GM12878 (cell line): ENCODE measurements around the gene NNAT. TPM values are rescaled to one million over a fixed set of nuclear protein-coding genes. Genes with fewer than 3 reads are reported as not detected.

Experiments used
- ATAC-seq: fragments of 200-7000 bp; cut with Tn5 transposase; 3 replicates; pipeline ENCODE4 v1.9.1; 2020; ENCODE audit warnings: mild to moderate bottlenecking, moderate library complexity
- BruUV-seq: library from RNA; stranded (reverse); fragments of 400-500 nt; replicated peaks from 2 replicates; lab custom pipeline; 2021; lab: Mats Ljungman, UMichigan
- CTCF ChIA-PET: fragments of 300-600 bp; sonication (Branson Sonifier 250); formaldehyde crosslinking; extraction: SDS; loops from one replicate; lab custom pipeline; 2021; ENCODE audit warnings: inconsistent platforms; lab: Yijun Ruan, JAX
- POLR2A ChIA-PET: fragments of 350-600 bp; formaldehyde crosslinking; extraction: SDS; loops from one replicate; lab custom pipeline; 2021; ENCODE audit warnings: inconsistent platforms; lab: Charles Lee
- RAD21 ChIA-PET: fragments of 300-600 bp; sonication (Branson Sonifier 250); formaldehyde crosslinking; loops from one replicate; lab custom pipeline; 2023; ENCODE audit warnings: antibody characterized with exemption; ENCODE audit not compliant: unreplicated experiment; lab: Charles Lee
- SMC1A ChIA-PET: fragments of 300-600 bp; sonication (Branson Sonifier 250); formaldehyde crosslinking; loops from one replicate; lab custom pipeline; 2023; ENCODE audit not compliant: unreplicated experiment, uncharacterized antibody; lab: Charles Lee
- DNase-seq: peaks from one replicate; pipeline ENCODE4 v3.0.0-alpha.2; 2011; ENCODE audit warnings: low read depth, low spot score
- FAIRE-seq: peaks from 3 replicates; lab custom pipeline; 2011; peaks lifted over from hg19 to GRCh38; lab: Jason Lieb, UNC
- H2AFZ ChIP-seq: 2 replicates; pipeline ENCODE4 v1.6.0; 2011; ENCODE audit warnings: low read depth, low read length, control low read depth; ENCODE audit not compliant: control insufficient read depth
- H3K27ac ChIP-seq: 2 replicates; pipeline ENCODE4 v1.5.1; 2011; ENCODE audit warnings: control low read depth; ENCODE audit not compliant: control insufficient read depth, insufficient read depth
- H3K27me3 ChIP-seq, 2 experiments: replicated peaks in 1 of 2; 2 replicates each; pipeline versions ENCODE4 v1.6.0 to v1.6.1; 2011; ENCODE audit warnings: low read length in 1 of 2; ENCODE audit not compliant: control insufficient read depth in 2 of 2, insufficient read depth in 2 of 2
- H3K36me3 ChIP-seq, 2 experiments: 2 replicates each; pipeline ENCODE4 v1.5.1; 2011; ENCODE audit warnings: low read length in 1 of 2; ENCODE audit not compliant: control insufficient read depth in 2 of 2, insufficient read depth in 2 of 2
- H3K4me1 ChIP-seq: 2 replicates; pipeline ENCODE4 v1.6.1; 2011; ENCODE audit warnings: mild to moderate bottlenecking, low read length, moderate library complexity, mixed read lengths; ENCODE audit not compliant: control insufficient read depth, insufficient read depth
- H3K4me2 ChIP-seq: 2 replicates; pipeline ENCODE4 v1.6.0; 2011; ENCODE audit warnings: control low read depth; ENCODE audit not compliant: control insufficient read depth, insufficient read depth
- H3K4me3 ChIP-seq: fragments of 200-600 bp; sonication (generic); 2 replicates; pipeline ENCODE4 v1.5.1; 2016
- H3K79me2 ChIP-seq: 2 replicates; pipeline ENCODE4 v1.6.0; 2011; ENCODE audit warnings: low read length; ENCODE audit not compliant: control insufficient read depth, insufficient read depth
- H3K9ac ChIP-seq: 2 replicates; pipeline ENCODE4 v1.8.0; 2011; ENCODE audit warnings: low read length, control low read depth, mixed read lengths; ENCODE audit not compliant: control insufficient read depth, insufficient read depth
- H3K9me3 ChIP-seq: replicated peaks from 3 replicates; pipeline ENCODE4 v1.5.1; 2011; ENCODE audit warnings: mild to moderate bottlenecking, low read length; ENCODE audit not compliant: control insufficient read depth, insufficient read depth
- H4K20me1 ChIP-seq: 2 replicates; pipeline ENCODE4 v1.6.0; 2011; ENCODE audit not compliant: control insufficient read depth, insufficient read depth
- HDAC2 ChIP-seq: fragments of 200-600 bp; sonication (generic); IDR thresholded peaks from 2 replicates; pipeline ENCODE4 v1.6.1; 2017
- JUNB ChIP-seq: IDR thresholded peaks from 2 replicates; pipeline ENCODE4 v1.6.1; 2016; ENCODE audit warnings: antibody characterized with exemption, mild to moderate bottlenecking
- NFXL1 ChIP-seq: fragments of 450-650 bp; IDR thresholded peaks from 2 replicates; pipeline ENCODE4 v1.6.1; 2017; ENCODE audit warnings: antibody characterized with exemption, mild to moderate bottlenecking, borderline replicate concordance
- SUPT20H ChIP-seq: IDR thresholded peaks from 2 replicates; pipeline ENCODE4 v1.6.1; 2011; ENCODE audit warnings: low read depth, mild to moderate bottlenecking, low read length, moderate library complexity, borderline replicate concordance; ENCODE audit not compliant: control insufficient read depth
- ZBTB11 ChIP-seq: fragments of 450-650 bp; formaldehyde crosslinking; IDR thresholded peaks from 2 replicates; pipeline ENCODE4 v1.5.0; 2022; ENCODE audit warnings: mild to moderate bottlenecking, missing genetic modification characterization
- WGBS: methylation state at CpG from one replicate; pipeline ENCODE4 v1.1.6; 2016; ENCODE audit warnings: low lambda C conversion rate; ENCODE audit not compliant: insufficient replicate concordance, insufficient coverage; ENCODE audit errors: missing lambda C conversion rate; 5-methylcytosine and 5-hydroxymethylcytosine counted together
- in situ Hi-C: fragments of 300-500 bp; cut with MboI; formaldehyde crosslinking; loops from 9 replicates; pipeline ENCODE4 v1.14.3; 2018; ENCODE audit warnings: mixed read lengths
- intact Hi-C: fragments of 100-400 bp; cut with micrococcal nuclease; formaldehyde crosslinking; loops from one replicate; pipeline ENCODE4 v1.14.2; 2022; ENCODE audit not compliant: unreplicated experiment
- polyA plus RNA-seq, 11 experiments: library from polyadenylated mRNA; depleted of rRNA in 4 of 11; unstranded in 6 of 11; stranded (reverse) in 5 of 11; fragments of >200 nt; fragmentation: Nextera tagmentation in 4 of 11; fragmentation: Illumina TruSeq in 1 of 11; extraction: Ambion mirVana in 4 of 11; extraction: Trizol in 1 of 11; gene quantifications; 1 replicate in 1 of 11; 2 replicates in 10 of 11; pipeline versions ENCODE4 v1.2.1 to v1.2.3, GENCODE V29; 2011 to 2016; ENCODE audit warnings: inconsistent platforms in 2 of 11, missing spikeins in 2 of 11, low read depth in 1 of 11
- total RNA-seq, 4 experiments: library from RNA; depleted of rRNA in 3 of 4; stranded (reverse); fragments of >200 nt in 3 of 4; fragmentation: Illumina TruSeq in 1 of 4; extraction: Trizol in 1 of 4; gene quantifications; 2 replicates each; pipeline versions ENCODE4 v1.2.1 to v1.2.3, GENCODE V29; 2013 to 2021

Gene NNAT
- total and polyA plus RNA-seq, 10 of the 15 experiments (the other 5 are each of a cell fraction or from before 2014, with no cell fraction given): 0.22 to 0.99 (median 0.42) TPM; not detected in 7

GRCh38 chr20:37556538-37556937 lies 35.5 kb downstream of the NNAT start:
- ChIA-PET RAD21 (no interaction called here), POLR2A (no interaction called here), SMC1A (no interaction called here)

More at GRCh38 chr20:37556538-37556937, 35.5 kb downstream of the NNAT start:
- H3K9ac ChIP-seq: no peak overlapping the region
- DNase-seq (no peak), ATAC-seq (no peak), FAIRE-seq (no peak)
- no TSS peak for BruUV-seq
- WGBS: 38% methylated on average over 6 of the region's 6 CpGs
- intact Hi-C loops (no loop called here), in situ Hi-C loops (no loop called here)
- no peak overlapping the region for H2AFZ ChIP-seq
- H3K9me3 ChIP-seq: no peaks in the 10 kb centered on the region
- CTCF ChIA-PET: interaction anchor here (1.0 kb wide), 1 partner anchor 8 kb away, joined by 3 read pairs; no protein-coding TSS in a partner anchor
- peaks cover 0 to 2% of the 10 kb centered on the region in 2 experiments; a peak in 2 of 4 replicates for H3K27me3 ChIP-seq
- no peaks in the 10 kb centered on the region for H3K4me1 ChIP-seq
- H3K4me2 ChIP-seq: no peak overlapping the region
- H3K79me2 ChIP-seq: no peaks in the 10 kb centered on the region
- no peak overlapping the region for H3K4me3 ChIP-seq
- H3K27ac ChIP-seq: no peak overlapping the region
- no peaks in the 10 kb centered on the region for H3K36me3 ChIP-seq
- no peak for TF ChIP-seq SUPT20H
- no peak for TF ChIP-seq NFXL1
- no peak for TF ChIP-seq JUNB
- no peak for TF ChIP-seq HDAC2
- TF ChIP-seq ZBTB11 (CRISPR knock-in tag): no peak
- TF ChIP-seq, all 136 proteins: peak for 0
- no peaks in the 10 kb centered on the region for H4K20me1 ChIP-seq
